HG03280 (cell line): ENCODE data around the gene PDZD4.

Source experiments
- ATAC-seq: cut with Tn5 transposase; IDR thresholded peaks from one replicate; pipeline ENCODE4 v1.9.1; 2021; ENCODE audit warnings: mild to moderate bottlenecking, moderate library complexity; ENCODE audit not compliant: unreplicated experiment

Gene PDZD4

DNA sequence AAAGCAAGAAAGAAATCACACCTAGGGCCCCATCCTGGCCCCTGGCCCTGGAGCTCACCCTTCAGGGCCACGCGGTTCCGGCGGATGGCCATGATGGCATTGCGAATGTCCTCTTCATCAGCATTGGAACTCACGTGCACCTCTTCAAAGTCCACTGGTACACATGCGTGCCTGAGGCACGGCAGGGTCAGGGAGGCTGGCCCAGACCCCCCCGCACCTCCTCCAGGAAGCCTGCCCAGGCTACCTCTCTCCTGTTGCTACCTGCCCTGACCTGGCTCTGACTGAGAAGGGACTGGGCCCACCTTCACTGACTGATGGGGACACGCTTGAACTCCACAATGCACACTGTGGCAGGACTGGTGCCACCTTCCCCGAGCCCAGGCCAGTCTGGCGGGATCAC is 40.7 kb downstream of the PDZD4 start:
- ATAC-seq: no peak

DNA sequence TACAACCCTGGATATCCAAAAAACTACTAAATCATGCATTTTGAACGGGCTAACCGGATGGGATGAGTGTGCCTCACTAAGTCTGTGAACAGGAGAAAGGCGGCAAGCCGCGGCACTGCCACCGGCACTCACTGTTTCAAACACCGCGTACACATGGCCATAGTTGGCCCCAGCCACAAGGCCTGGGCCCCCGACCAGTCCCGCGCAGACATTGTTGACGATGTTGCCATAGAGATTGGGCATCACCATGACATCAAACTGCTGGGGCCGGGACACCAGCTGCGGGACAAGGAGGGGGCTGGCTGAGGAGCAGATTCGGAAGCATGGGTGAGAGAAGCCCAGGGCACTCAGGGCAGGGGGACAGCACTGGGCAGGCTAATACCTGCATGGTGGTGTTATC is 43.7 kb downstream of the PDZD4 start:
- ATAC-seq: no peak

GRCh38 chrX:153784325-153784967 is 45.9 kb downstream of the PDZD4 start:
- ATAC-seq: no peak

DNA sequence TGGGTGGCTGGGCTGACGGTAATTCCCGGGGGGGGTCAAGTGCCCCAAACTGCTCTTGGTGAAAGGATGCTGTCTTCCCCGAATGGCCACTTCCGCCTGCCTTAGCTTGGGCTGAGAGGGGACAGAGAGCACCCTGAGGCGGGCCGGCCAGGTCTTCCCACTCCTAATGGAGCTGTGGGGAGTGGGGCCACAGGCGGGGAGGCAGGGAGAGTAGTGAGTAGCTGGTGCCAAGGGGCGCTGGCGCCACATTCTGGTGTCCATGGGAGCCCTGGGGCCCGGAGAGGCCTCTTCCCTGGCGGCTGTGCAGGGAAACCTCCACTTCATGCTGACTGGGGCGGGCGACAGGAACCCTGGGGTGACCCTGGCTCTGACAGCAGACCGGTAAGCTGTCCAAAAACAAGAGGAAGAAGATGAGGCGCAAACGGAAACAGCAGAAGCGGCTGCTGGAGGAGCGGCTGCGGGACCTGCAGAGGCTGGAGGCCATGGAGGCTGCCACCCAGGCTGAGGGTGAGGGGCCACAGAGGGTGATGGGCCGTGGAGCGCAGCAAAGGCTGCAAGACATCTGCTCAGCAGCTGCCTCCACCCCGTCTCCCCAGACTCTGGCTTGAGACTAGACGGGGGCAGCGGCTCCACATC is 46.8 kb downstream of the PDZD4 start:
- no peak for ATAC-seq

GRCh38 chrX:153782871-153783270 is 47.5 kb downstream of the PDZD4 start:
- no peak for ATAC-seq

DNA sequence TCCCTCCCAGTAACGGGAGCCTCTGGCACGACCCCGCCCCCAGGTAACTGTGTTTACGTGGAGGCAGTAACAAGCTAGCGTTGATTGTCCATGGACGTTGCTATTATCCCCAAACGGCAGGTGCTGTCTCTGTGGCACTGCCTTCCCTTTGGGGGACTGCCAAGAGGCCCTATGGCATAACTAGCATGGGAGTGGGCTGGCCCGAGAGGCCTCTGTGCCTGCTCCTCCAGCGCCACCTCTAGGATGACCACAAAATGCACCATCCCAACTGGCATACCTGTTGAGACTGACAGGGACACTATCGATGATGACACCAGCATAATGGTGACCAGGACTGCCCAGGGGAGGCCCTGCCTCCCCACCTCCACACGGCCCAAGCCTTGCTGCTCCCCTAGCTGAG is 48.0 kb downstream of the PDZD4 start:
- ATAC-seq: no peak

GRCh38 chrX:153781428-153782047 is 48.8 kb downstream of the PDZD4 start:
- no peak for ATAC-seq

GRCh38 chrX:153780678-153781427 is 49.5 kb downstream of the PDZD4 start, which contains the start of gene SRPK3:
Gene SRPK3 (plus strand): TSS chrX:153781041. CDS start chrX:153781087, 46 bp downstream.
- ATAC-seq: no peak

DNA sequence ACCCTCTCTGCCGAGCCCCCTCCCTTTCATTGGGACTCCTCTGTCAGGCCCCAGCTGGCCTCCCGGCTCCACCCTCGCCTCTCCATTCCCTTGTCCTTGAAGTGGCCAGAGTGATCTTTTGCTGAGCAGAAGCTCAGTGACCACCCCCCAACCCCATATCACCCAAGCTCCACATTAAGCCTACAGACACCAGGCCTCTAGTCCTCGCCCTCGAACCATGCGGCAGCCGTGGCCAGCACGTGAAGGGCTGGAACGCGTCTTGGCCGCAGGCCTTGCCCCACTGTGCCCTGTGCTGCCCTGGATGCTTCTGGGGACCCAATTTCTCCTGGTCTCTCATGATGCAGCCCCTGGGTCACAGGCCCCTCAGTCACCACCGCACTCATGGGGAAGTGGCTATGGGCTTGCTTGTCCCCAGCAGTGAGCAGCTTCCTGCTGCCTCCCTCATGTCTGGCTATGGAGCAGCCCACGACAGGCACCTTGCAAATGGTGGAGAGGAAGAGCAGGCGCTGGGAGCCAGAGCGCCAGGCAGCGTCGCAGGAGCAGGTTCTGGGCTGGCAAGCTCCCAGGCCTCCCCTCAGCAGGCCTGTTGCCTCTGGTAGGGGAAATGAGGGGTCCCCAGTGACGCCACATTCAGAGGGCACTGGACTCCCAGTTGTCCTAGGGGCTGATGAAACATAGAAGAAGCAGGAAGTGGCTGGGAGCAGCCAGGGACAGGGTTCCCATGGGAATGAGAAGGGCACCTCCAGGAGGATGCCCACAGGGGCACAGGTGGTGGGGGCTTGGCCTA is 50.3 kb downstream of the PDZD4 start:
- ATAC-seq: no peak

DNA sequence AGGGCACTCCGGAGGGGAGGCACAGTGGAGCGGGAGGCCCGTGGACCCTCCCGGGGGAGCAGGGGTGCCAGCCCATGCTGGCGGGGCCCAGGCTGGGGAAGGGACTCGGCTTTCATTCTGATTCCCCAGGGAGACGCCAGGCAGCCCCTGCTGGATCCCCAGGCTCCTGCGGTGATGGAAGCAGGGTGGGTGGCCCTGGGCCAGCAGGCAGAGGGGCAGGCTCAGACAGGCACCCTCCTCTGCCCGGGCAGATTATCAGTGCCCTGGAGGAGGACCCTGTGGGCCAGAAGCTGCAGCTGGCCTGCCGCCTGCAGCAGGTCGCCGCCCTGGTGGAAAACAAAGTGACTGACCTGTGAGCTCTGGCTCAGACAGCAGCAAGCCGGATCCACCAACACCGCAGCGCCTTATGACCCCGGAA is 51.7 kb downstream of the PDZD4 start:
- no peak for ATAC-seq

DNA sequence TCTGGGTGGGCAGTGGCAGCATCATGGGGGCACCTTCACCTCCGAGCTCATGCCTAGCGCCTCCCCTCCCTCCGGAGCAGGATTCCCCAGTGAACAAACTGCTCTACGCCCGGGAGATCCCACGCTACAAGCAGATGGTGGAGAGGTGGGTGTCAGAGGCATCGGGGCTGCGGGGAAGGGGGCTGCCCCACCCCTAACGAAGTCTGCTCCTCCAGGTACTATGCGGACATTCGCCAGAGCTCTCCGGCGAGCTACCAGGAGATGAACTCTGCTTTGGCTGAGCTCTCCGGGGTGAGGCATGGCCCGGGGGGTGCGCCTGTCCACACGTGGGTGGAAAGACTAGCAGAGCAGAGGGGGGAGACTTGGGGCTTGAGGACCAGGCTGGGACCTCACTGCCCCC is 52.2 kb downstream of the PDZD4 start:
- no peak for ATAC-seq

DNA sequence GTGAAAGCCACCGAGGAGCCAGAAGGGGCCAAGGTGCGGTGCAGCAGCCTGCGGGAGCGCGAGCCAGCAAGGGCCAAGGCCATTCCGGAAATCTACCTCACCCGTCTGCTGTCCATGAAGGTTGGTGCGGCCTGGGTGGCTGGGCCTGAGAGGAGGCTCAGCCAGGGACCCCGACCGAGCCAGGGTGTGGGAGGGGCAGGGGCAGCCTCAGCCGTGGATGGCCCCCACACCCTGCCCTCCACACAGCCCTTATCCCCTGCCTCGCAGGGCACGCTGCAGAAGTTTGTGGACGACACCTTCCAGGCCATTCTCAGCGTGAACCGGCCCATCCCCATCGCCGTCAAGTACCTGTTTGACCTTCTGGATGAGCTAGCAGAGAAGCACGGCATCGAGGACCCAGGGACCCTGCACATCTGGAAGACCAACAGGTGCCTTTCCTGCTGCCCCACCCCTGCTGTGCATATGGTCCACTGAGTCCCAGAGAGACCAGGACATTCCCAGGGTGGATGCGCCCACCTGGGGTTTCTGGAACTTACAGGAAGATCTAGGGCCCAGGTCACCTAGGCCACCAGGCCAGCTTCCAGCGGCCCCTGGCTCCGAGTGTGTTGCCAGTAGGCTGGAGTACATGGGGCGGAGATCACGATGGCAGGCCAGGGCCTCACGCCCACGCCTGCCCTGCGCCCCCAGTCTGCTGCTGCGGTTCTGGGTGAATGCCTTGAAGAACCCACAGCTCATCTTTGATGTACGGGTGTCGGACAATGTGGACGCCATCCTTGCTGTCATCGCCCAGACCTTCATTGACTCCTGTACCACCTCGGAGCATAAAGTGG is 52.9 kb downstream of the PDZD4 start:
- no peak for ATAC-seq

GRCh38 chrX:153776611-153777045 is 53.7 kb downstream of the PDZD4 start:
- ATAC-seq: no peak

DNA sequence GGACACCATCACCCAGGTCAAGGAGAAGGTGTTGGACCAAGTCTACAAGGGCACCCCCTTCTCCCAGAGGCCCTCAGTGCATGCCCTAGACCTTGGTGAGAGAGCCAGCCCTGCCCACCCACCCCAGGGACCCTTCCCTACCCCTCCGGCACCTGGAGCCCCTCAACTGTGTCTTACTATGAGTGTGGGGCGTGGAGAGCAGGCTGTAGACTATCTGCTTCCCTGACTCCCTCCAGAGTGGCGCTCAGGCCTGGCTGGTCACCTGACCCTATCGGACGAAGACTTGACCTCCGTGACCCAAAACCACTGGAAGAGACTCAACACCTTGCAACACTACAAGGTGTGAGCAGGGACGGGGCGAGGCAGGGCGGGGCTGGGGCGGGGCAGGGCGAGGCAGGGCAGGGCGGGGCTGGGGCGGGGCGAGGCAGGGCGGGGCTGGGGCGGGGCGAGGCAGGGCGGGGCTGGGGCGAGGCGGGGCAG is 54.2 kb downstream of the PDZD4 start:
- ATAC-seq: no peak

DNA sequence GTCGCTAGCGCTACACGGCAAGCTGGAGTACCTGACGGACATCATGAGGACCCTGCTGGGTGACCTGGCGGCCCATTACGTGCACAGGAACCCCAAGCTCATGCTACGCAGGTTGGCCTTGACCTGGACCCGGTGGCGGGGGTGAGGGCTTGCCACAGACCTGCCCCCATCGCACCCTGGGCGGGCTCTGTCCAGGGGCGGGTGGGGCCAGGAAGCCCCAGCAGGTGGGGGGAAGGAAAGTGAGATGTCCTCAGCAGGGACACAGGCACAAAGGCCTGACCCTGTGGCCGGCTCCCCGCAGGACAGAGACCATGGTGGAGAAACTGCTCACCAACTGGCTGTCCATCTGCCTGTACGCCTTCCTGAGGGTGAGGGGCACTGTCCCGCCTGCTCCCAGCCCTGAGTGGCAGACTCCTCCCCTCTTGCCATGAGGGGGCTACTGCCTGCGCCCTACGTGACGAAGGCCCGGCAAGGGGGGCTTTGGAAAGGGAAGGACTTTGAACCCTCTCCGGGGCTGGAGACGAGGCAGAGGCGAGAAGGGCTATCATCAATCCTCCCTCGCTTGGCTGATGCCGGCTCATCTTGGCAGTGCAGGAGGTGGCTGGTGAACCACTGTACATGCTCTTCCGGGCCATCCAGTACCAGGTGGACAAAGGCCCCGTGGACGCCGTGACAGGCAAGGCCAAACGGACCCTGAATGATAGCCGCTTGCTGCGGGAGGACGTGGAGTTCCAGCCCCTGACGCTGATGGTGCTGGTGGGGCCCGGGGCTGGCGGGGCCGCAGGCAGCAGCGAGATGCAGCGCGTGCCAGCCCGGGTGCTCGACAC is 54.8 kb downstream of the PDZD4 start:
- ATAC-seq: no peak

DNA sequence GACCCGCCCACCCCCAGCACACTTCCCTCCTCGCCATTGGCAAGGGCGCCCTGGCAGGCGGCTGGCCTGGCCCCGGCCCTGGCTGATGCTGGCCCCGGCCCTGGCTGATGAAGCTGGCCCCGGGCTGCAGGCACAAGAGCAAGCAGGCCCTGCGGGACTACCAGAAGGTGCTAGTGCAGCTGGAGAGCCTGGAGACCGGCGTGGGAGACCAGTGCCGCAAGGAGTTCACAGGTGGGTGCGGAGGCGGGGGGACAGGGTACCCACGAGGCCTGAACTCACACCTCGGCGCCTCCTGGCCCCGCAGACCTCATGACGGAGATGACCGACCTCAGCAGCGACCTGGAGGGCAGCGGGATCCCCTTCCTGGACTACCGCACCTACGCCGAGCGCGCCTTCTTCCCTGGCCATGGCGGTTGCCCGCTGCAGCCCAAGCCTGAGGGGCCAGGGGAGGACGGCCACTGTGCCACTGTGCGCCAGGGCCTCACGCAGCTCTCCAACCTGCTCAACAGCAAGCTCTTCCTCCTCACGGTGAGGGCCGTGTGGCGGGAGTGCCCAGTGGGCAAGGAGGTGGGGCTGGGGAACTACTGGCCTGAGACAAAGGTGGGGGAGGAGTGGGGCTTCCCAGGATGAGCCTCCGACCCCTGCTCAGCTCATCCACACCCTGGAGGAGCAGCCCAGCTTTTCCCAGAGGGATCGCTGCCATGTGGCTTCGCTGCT is 55.6 kb downstream of the PDZD4 start:
- ATAC-seq: no peak

GRCh38 chrX:153773741-153774575 is 56.4 kb downstream of the PDZD4 start:
- no peak for ATAC-seq
